C4-2B (cell line): ENCODE results near the gene PDCD1LG2.

Source experiments
- ZFX ChIP-seq: fragments of 450-650 bp; IDR thresholded peaks from 2 replicates; pipeline ENCODE4 v1.6.1; 2017
- TF ChIP-seq, protein P1 (sequence below): fragments of 450-650 bp; conservative IDR thresholded peaks from 2 replicates; pipeline ENCODE4 v1.5.1; 2017; ENCODE audit warnings: mild to moderate bottlenecking

DNA sequence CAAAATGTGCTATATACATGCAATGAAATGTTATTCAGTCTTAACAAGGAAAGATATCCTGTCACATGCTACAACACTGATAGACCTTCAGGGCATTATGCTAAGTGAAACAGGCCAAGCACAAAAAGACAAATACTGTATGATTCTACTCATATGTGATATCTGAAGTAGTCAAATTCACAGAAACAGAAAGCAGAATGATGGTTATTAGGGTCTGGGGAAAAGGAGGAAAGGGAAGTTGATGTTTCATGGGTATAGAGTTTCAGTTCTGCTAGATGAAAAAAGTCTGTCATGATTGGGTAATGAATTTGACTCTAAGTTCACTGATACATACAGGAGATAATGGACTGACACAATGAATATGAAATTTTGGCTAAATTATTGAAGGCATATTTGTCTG, 107.4 kb downstream of the PDCD1LG2 start:
- TF ChIP-seq, protein P1, sequence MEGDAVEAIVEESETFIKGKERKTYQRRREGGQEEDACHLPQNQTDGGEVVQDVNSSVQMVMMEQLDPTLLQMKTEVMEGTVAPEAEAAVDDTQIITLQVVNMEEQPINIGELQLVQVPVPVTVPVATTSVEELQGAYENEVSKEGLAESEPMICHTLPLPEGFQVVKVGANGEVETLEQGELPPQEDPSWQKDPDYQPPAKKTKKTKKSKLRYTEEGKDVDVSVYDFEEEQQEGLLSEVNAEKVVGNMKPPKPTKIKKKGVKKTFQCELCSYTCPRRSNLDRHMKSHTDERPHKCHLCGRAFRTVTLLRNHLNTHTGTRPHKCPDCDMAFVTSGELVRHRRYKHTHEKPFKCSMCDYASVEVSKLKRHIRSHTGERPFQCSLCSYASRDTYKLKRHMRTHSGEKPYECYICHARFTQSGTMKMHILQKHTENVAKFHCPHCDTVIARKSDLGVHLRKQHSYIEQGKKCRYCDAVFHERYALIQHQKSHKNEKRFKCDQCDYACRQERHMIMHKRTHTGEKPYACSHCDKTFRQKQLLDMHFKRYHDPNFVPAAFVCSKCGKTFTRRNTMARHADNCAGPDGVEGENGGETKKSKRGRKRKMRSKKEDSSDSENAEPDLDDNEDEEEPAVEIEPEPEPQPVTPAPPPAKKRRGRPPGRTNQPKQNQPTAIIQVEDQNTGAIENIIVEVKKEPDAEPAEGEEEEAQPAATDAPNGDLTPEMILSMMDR = no peak
- TF ChIP-seq ZFX = no peak
